NCI-H2107 treated with DMSO at 0.1 percent for 48 hours (cell line): Measurements from ENCODE around the gene CTSZ.
"Not testable (repeated sequence)": the region's sequence is repeated elsewhere in the genome, so short reads cannot be mapped to it uniquely, and the experiment has no call there.

Experiments
- DNase-seq: peaks from one replicate; lab custom pipeline; 2025; ENCODE audit not compliant: unreplicated experiment; lab: John Stamatoyannopoulos, UW

CTSZ gene

DNA sequence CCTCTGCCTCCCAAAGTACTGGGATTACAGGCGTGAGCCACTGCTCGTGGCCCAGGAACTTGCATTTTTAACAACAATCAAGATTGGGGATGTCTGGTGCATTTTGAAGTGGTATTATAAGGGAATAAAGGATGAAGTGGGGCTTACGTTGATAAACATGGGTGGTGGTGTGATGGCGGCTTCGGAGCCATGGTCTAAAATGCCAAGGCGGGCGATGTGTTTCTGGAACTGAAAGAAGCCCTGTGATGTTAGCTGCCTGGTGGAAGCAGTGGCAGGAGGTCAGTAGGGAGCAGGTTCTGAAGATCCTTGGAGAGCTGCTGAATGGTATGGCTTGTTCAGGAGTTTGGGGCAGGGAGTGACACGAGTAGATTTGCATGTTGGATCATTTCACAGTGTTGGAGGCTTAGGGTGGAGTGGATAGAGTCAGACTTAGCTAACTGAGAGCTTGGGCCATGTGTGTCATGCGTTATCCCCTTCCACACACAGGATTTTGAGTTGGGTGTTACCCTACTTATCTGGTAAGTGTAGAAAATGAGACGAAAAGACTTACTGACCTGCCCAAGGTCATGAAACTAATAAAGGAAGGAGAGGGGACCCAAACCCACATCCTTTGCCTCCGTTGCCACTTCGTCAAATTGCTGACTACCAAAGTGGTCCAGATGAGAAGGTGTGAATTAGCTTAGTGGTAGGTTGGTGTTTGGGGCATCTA lies 24.5 kb downstream of the CTSZ start:
- DNase-seq = no peak

- no peak for DNase-seq
These were observed 25.3 kb downstream of the CTSZ start for GRCh38 chr20:58981628-58982364.

DNA sequence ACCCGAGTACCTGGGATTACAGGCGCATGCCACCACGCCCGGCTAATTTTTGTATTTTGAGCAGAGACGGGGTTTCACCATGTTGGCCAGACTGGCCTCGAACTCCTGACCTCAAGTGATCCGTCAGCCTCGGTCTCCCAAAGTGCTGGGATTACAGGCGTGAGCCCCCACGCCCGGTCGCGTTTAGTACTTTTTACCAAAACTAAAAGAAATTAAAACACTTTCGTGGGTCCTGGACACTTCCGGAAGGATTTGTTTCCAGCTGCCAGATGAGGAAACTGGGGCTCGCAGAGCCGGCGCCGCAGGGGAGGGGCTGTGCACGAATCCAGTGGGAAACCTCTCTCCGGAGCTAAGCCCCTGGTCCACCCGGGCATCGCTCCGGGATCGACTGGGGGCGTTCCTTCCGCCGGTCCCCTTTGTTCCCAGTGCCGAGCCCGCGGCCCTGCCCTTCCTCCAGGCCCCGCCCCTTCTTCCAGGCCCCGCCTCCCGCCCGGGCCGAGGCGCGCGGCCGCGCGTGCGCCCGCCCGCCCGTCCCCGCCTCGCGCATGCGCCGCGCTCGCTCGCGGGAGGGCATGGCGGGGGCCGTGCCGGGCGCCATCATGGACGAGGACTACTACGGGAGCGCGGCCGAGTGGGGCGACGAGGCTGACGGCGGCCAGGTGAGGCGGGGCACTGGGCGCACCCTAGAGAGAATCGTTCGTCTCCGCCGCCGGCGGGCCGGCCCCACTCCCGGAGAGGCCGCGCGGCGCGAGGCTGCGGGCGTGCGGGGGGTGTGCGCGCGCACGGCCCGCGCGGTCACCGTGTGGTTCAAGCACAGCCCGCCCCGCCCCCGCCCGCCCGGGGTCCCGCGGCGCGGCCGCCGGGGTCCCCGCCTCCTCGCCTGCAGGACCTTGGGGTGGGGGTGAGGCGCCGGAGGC lies 26.1 kb downstream of the CTSZ start, which contains the start of gene NELFCD:
Gene NELFCD, plus strand, starts transcription at position 546 of the 917 bp plus-strand sequence. Its CDS starts 54 bp downstream, at position 600.
- DNase-seq = peak; percentile 53

GRCh38 chr20:58978351-58979190 lies 28.5 kb downstream of the CTSZ start:
- no peak for DNase-seq

DNA sequence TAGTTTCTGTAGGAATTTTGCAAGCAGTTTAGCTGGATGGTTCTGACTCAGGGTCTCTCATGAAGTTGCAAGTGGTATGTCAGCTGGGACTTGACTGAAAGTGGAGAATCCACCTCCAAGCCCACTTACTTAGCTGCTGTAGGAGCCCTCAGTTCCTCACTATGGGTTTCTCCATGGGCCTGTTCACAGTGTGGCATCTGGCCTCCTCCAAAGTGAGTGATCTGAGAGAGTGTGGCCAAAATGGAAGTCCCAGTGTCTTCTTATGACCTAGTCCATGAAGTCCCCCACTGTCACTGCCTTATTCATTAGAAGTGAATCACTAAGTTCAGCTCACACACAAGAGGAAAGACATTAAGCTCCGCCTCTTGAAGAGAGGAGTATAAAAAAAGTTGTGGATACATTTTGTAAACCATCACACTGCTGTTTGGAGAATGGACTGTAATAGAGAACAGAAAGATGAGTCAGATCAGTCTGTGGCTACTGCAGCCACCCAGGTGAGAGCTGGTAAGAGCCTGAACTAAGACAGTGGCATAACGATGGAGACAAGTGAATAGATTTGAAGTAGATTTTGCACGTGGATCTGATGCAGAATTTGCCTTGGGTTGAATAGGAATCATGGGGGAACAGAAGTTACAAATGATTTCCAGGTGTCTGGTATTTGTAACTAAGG lies 30.9 kb downstream of the CTSZ start:
- no peak for DNase-seq

DNA sequence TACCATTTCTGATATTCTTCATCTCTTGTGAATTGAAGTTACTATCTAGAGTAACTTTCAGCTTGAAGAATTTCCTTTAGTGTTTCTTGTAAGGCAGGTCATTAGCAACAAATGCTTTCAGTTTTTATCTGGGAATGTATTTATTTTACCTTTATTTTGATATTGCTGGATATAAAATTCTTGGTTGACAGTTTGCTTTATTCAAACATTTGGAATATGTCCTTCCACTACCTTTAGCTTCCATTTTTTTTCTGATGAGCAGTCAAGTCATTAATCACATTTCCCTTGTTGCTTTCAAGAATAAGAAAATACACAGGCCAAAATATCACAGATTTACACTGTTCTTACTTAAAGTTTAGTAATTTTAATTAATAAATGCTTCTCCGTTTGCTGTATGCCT lies 31.7 kb downstream of the CTSZ start:
- DNase-seq = no peak

GRCh38 chr20:58973866-58974265 lies 33.2 kb downstream of the CTSZ start:
- no peak for DNase-seq

GRCh38 chr20:58973179-58973578 lies 33.9 kb downstream of the CTSZ start:
- no peak for DNase-seq

GRCh38 chr20:58971429-58971828 lies 35.6 kb downstream of the CTSZ start:
- no peak for DNase-seq

DNA sequence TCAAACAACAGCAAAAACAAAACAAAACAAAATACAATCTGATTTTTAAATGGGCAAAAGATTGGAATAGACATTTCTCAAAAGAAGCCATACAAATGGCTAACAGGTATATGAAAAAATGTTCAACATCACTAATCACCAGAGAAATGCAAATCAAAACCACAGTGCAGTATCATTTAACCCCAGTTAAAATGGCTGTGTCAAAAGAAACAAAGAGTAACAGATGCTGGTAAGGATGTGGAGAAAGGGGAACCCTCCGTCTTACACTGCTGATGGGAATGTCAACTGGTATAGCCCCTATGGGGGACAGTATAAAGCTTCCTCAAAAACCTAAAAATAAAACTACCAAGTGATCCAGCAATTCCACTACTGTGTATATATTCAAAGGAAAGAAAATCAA lies 36.9 kb downstream of the CTSZ start:
- DNase-seq = no peak

DNA sequence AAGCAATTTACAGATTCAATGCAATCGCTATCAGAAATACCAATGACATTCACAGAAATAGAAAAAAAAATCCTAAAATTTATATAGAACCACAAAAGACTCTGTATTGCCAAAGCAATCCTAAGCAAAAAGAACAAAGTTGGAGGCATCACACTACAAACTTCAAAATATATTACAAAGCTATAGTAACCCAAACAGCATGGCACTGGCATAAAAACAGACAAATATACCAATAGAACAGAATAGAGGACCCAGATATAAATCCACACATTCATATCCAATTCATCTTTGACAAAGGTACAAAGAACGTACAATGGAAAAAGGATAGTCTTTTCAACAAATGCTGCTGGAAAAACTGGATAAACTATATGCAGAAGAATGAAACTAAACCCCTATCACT lies 37.6 kb downstream of the CTSZ start:
- DNase-seq = no peak

DNA sequence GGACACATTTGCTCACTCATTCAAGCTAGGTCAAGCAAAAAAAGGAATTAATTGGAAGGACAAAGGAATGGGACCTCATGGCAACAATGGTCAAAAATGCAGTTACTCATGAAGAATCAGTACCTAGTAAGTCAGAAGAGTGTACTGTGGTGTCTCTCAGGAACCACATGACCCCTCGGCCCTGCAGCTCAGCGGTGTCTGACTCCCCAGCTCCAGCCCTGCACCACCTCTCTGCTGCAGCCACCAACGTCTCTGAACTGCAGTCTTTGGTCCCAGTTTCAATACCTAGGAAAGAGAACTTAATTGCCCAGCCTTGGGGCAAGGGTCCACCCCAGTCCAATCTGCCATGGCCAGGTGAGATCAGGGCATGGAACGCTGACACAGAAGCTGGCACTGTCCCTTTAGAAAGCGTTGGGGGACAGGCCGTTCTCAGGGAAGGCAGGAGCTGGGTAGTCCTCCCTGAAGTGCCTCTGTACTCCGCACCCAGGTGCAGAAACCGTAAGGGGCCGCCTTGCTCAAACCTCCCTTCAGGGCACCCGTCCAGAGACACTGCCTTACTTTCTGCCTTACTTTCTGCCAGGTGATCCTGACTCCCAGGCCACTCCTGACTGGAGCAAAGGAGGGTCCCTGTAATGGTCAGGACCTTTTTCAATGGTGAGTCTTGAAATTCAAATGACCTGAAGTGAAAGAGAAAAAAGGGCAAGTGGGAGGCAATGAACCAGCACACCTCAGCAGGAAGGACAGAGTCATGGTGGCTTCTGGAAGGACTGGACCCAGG lies 39.2 kb downstream of the CTSZ start:
- no peak for DNase-seq

GRCh38 chr20:58965270-58966064 lies 41.6 kb downstream of the CTSZ start:
- no peak for DNase-seq

DNA sequence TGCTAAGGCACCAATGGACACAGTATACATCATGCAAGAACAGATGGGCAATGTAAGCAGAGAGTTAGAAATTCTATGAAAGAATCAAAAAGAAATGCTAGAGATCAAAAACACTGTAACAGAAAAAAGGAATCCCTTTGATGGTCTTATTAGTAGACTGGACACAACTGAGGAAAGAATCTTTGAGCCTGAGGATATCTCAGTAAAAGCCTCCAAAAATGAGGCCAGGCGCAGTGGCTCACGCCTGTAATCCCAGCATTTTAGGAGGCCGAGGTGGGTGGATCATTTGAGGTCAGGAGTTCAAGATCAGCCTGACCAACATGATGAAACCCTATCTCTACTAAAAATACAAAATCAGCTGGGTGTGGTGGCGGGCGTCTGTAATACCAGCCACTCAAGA lies 43.1 kb downstream of the CTSZ start:
- DNase-seq = not testable (repeated sequence)

GRCh38 chr20:58963060-58963584 lies 43.9 kb downstream of the CTSZ start:
- DNase-seq = no peak

GRCh38 chr20:58959652-58960051 lies 47.4 kb downstream of the CTSZ start:
- DNase-seq = no peak

GRCh38 chr20:58956078-58956477 lies 51.0 kb downstream of the CTSZ start:
- DNase-seq = no peak

DNA sequence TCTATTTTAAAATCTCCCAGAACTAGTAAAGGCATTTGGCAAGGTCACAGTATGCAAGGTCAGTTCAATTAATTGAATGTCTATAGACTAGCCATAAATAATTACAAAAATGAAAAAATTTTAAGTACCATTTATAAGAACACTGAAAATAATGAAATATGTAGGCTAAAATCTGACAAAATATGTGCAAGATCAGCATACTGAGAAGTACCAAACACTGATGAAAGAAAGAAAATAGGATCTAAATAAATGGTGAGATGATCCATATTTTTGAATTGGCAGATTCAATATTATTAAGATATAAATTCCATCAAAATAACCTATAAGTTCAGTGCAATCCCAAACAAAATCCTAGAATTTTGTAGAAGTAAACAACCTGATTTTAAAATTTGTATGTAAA lies 54.0 kb downstream of the CTSZ start:
- DNase-seq = no peak
